Measurements from ENCODE around the gene SPOCK3. TPM values are rescaled to one million over a fixed set of nuclear protein-coding genes. Genes with fewer than 3 reads are reported as not detected.
A peak's percentile ranks its signal among the peaks of the same experiment; 100 is the strongest.

SPOCK3 gene
- total RNA-seq, 1 experiment from 2014 or later, result not detected

DNA sequence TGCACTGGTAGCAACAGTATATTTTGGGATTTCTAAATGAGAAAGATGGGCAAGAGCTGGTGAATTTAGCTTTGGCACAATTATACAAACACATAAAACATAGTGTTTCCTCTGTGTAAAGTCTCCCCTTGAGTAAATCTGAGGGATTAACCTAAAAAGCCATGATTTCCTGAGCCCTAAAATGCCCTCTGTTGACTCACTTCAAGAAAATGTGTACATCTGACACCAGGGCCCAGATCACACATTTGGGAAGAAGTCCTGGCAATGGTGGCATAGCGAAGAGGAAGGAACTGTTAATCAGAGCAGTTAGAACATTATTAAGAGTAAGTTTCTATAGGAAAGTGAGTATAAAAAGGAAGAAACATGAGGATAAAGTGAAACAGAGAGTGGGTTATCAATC is 338.5 kb downstream of the SPOCK3 start:
- no TSS peak for BruUV-seq (replicated peaks)
- intact Hi-C loops (cut with micrococcal nuclease; ENCODE audit: unreplicated experiment), result no loop called here
- Histone ChIP-seq H3K27ac (ENCODE audit: low read depth, low read length, poor library complexity, severe bottlenecking) (no peak overlapping the region), H3K4me3 (ENCODE audit: low read depth, low read length, poor library complexity, severe bottlenecking) (no peak overlapping the region), H3K27me3 (replicated peaks; ENCODE audit: insufficient read depth, low read depth, low read length, poor library complexity) (no peaks in the 10 kb centered on the region), H3K36me3 (ENCODE audit: insufficient read depth, low read length, poor library complexity, severe bottlenecking) (no peaks in the 10 kb centered on the region), H3K9me3 (ENCODE audit: low read depth, low read length, poor library complexity, severe bottlenecking) (no peaks in the 10 kb centered on the region), H3K4me1 (ENCODE audit: insufficient read depth, low read length, poor library complexity, severe bottlenecking) (no peaks in the 10 kb centered on the region)
- no peak for TF ChIP-seq EZH2 (IDR thresholded peaks at IDR 0.05; ENCODE audit: borderline replicate concordance, low read depth, low read length, poor library complexity, severe bottlenecking)
- TF ChIP-seq, protein P1, sequence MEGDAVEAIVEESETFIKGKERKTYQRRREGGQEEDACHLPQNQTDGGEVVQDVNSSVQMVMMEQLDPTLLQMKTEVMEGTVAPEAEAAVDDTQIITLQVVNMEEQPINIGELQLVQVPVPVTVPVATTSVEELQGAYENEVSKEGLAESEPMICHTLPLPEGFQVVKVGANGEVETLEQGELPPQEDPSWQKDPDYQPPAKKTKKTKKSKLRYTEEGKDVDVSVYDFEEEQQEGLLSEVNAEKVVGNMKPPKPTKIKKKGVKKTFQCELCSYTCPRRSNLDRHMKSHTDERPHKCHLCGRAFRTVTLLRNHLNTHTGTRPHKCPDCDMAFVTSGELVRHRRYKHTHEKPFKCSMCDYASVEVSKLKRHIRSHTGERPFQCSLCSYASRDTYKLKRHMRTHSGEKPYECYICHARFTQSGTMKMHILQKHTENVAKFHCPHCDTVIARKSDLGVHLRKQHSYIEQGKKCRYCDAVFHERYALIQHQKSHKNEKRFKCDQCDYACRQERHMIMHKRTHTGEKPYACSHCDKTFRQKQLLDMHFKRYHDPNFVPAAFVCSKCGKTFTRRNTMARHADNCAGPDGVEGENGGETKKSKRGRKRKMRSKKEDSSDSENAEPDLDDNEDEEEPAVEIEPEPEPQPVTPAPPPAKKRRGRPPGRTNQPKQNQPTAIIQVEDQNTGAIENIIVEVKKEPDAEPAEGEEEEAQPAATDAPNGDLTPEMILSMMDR (conservative IDR thresholded peaks at IDR 0.05; ENCODE audit: low read depth, low read length), result no peak
- POLR2A ChIA-PET (ENCODE audit: low non-redundant PET), result no interaction called here
- DNase-seq (ENCODE audit: low spot score), result peak; percentile 5
- CTCF ChIA-PET, result no interaction called here

DNA sequence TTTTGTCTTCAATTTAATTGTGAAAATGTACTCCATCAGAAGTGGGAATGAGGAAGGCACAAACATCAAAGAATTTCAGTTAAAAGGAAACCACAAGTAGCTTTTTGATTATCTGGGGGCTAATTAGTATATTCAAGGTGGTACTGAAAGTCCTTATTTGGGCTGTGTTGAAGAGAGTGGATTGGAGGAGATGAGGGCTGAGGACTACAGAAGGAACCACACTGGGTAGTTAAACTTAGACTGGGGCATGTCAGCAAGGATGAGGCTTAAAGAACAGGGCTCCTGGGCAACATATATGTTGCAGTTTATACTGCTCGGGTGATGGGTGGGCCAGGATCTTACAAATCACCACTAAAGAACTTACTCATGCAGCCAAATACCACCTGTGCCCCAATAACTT is 346.8 kb downstream of the SPOCK3 start:
- H3K27ac ChIP-seq (ENCODE audit: low read depth, low read length, poor library complexity, severe bottlenecking), result no peak overlapping the region
- no peak overlapping the region for H3K4me3 ChIP-seq (ENCODE audit: low read depth, low read length, poor library complexity, severe bottlenecking)
- TF ChIP-seq EZH2 (IDR thresholded peaks at IDR 0.05; ENCODE audit: borderline replicate concordance, low read depth, low read length, poor library complexity, severe bottlenecking), result no peak
- TF ChIP-seq, protein P1 (conservative IDR thresholded peaks at IDR 0.05; ENCODE audit: low read depth, low read length), result no peak
- CTCF ChIA-PET, result no interaction called here
- POLR2A ChIA-PET (ENCODE audit: low non-redundant PET), result no interaction called here
- intact Hi-C loops (cut with micrococcal nuclease; ENCODE audit: unreplicated experiment), result no loop called here
- no peak for DNase-seq (ENCODE audit: low spot score)
- H3K27me3 ChIP-seq (replicated peaks; ENCODE audit: insufficient read depth, low read depth, low read length, poor library complexity), result no peaks in the 10 kb centered on the region
- H3K4me1 ChIP-seq (ENCODE audit: insufficient read depth, low read length, poor library complexity, severe bottlenecking), result no peaks in the 10 kb centered on the region
- no peaks in the 10 kb centered on the region for H3K9me3 ChIP-seq (ENCODE audit: low read depth, low read length, poor library complexity, severe bottlenecking)
- no TSS peak for BruUV-seq (replicated peaks)
- H3K36me3 ChIP-seq (ENCODE audit: insufficient read depth, low read length, poor library complexity, severe bottlenecking), result no peaks in the 10 kb centered on the region

DNA sequence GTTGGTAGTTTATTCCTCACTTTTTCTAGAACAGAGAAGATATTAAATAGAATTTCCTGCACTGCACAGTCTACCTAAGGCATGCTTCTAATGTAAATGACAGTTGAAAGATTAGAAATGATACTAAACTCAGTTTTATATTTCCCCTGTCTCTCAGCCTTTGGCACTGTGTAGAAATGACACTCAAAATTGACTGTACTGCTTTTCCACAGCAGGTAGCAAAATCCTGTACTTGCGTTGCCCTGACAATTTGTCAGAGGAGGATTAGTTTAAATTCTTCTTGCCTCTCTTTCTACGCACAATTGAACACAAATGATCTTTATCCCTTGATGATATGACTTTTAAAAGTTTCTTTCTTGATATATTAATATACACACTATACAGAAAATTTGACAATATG is 347.6 kb downstream of the SPOCK3 start:
- no peak for DNase-seq (ENCODE audit: low spot score)
- POLR2A ChIA-PET (ENCODE audit: low non-redundant PET), result no interaction called here
- no peaks in the 10 kb centered on the region for H3K27me3 ChIP-seq (replicated peaks; ENCODE audit: insufficient read depth, low read depth, low read length, poor library complexity)
- CTCF ChIA-PET, result no interaction called here
- H3K27ac ChIP-seq (ENCODE audit: low read depth, low read length, poor library complexity, severe bottlenecking), result no peak overlapping the region
- intact Hi-C loops (cut with micrococcal nuclease; ENCODE audit: unreplicated experiment), result no loop called here
- no peak for TF ChIP-seq EZH2 (IDR thresholded peaks at IDR 0.05; ENCODE audit: borderline replicate concordance, low read depth, low read length, poor library complexity, severe bottlenecking)
- TF ChIP-seq, protein P1 (conservative IDR thresholded peaks at IDR 0.05; ENCODE audit: low read depth, low read length), result no peak
- H3K9me3 ChIP-seq (ENCODE audit: low read depth, low read length, poor library complexity, severe bottlenecking), result no peaks in the 10 kb centered on the region
- no TSS peak for BruUV-seq (replicated peaks)
- no peaks in the 10 kb centered on the region for H3K36me3 ChIP-seq (ENCODE audit: insufficient read depth, low read length, poor library complexity, severe bottlenecking)
- no peaks in the 10 kb centered on the region for H3K4me1 ChIP-seq (ENCODE audit: insufficient read depth, low read length, poor library complexity, severe bottlenecking)
- H3K4me3 ChIP-seq (ENCODE audit: low read depth, low read length, poor library complexity, severe bottlenecking), result no peak overlapping the region
